ENCODE results near the gene SUPT20HL1. TPM values are rescaled to one million over a fixed set of nuclear protein-coding genes. Genes with fewer than 3 reads are reported as not detected.

Gene SUPT20HL1
- total RNA-seq, 1 donor = not detected

DNA sequence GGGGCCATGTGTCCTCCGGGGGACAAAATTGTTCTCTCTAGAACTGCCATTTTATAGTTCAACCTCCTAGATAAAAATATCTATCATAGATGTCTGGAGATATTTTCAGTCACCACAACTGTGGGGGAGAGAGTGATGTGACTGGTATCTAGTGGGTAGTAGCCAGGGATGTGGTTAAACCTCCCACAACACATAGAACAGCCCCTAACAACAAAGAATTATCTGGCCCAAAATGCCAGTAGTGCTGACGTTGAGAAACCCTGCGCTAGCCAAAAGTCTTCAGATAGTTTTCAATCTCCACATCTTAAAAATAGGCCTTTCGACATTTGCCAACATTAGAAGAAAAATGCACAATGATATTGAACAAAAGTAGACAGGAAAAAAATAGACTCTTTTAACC lies 27.6 kb upstream of the SUPT20HL1 start:
- DNase-seq (ENCODE audit: insufficient read length, low spot score, missing footprints) = no peak
- TF ChIP-seq CTCF (IDR thresholded peaks at IDR 0.05; ENCODE audit: extremely low read depth, low read depth, low read length) = no peak

GRCh38 chrX:24333371-24333770 lies 27.1 kb upstream of the SUPT20HL1 start:
- peaks cover 19% of the 10 kb centered on the region for H3K4me1 ChIP-seq (ENCODE audit: insufficient read depth, low read length)
- no peaks in the 10 kb centered on the region for H3K27me3 ChIP-seq (ENCODE audit: insufficient read depth, low read length)
- H3K4me2 ChIP-seq (ENCODE audit: insufficient read depth, low read length) = no peak overlapping the region
- H4K20me1 ChIP-seq (ENCODE audit: insufficient read depth, low read length) = no peaks in the 10 kb centered on the region
- H3K36me3 ChIP-seq (ENCODE audit: insufficient read depth, low read length) = no peaks in the 10 kb centered on the region
- H3K79me2 ChIP-seq (ENCODE audit: insufficient read depth, low read length) = no peaks in the 10 kb centered on the region
- no peak overlapping the region for H2AFZ ChIP-seq (ENCODE audit: low read length)
- peak overlapping the region; percentile 80 for H3K27ac ChIP-seq (ENCODE audit: low read depth, low read length)
- no peak for TF ChIP-seq CTCF (IDR thresholded peaks at IDR 0.05; ENCODE audit: extremely low read depth, low read depth, low read length)
- DNase-seq (ENCODE audit: insufficient read length, low spot score, missing footprints) = no peak
- no peak overlapping the region for H3K4me3 ChIP-seq (ENCODE audit: insufficient read depth, low read length)
- no peaks in the 10 kb centered on the region for H3K9me3 ChIP-seq (ENCODE audit: low read depth, low read length)

More for the DNA sequence above, 27.6 kb upstream of the SUPT20HL1 start:
- Histone ChIP-seq H3K79me2 (ENCODE audit: insufficient read depth, low read length) (no peaks in the 10 kb centered on the region), H3K27me3 (ENCODE audit: insufficient read depth, low read length) (no peaks in the 10 kb centered on the region), H3K27ac (ENCODE audit: low read depth, low read length) (peak overlapping the region; percentile 80), H4K20me1 (ENCODE audit: insufficient read depth, low read length) (no peaks in the 10 kb centered on the region), H3K9me3 (ENCODE audit: low read depth, low read length) (no peaks in the 10 kb centered on the region), H3K4me1 (ENCODE audit: insufficient read depth, low read length) (peaks cover 19% of the 10 kb centered on the region), H2AFZ (ENCODE audit: low read length) (no peak overlapping the region), H3K4me3 (ENCODE audit: insufficient read depth, low read length) (no peak overlapping the region), H3K4me2 (ENCODE audit: insufficient read depth, low read length) (no peak overlapping the region), H3K36me3 (ENCODE audit: insufficient read depth, low read length) (no peaks in the 10 kb centered on the region)

- Histone ChIP-seq H3K27me3 (ENCODE audit: insufficient read depth, low read length) (no peaks in the 10 kb centered on the region), H3K27ac (ENCODE audit: low read depth, low read length) (peak overlapping the region; percentile 80), H3K79me2 (ENCODE audit: insufficient read depth, low read length) (no peaks in the 10 kb centered on the region), H3K9me3 (ENCODE audit: low read depth, low read length) (no peaks in the 10 kb centered on the region), H3K4me3 (ENCODE audit: insufficient read depth, low read length) (no peak overlapping the region), H4K20me1 (ENCODE audit: insufficient read depth, low read length) (no peaks in the 10 kb centered on the region), H3K4me1 (ENCODE audit: insufficient read depth, low read length) (peaks cover 19% of the 10 kb centered on the region), H2AFZ (ENCODE audit: low read length) (no peak overlapping the region), H3K4me2 (ENCODE audit: insufficient read depth, low read length) (no peak overlapping the region), H3K36me3 (ENCODE audit: insufficient read depth, low read length) (no peaks in the 10 kb centered on the region)
- TF ChIP-seq CTCF (IDR thresholded peaks at IDR 0.05; ENCODE audit: extremely low read depth, low read depth, low read length) = no peak
- no peak for DNase-seq (ENCODE audit: insufficient read length, low spot score, missing footprints)
Measured at GRCh38 chrX:24334461-24334860, 26.0 kb upstream of the SUPT20HL1 start.

DNA sequence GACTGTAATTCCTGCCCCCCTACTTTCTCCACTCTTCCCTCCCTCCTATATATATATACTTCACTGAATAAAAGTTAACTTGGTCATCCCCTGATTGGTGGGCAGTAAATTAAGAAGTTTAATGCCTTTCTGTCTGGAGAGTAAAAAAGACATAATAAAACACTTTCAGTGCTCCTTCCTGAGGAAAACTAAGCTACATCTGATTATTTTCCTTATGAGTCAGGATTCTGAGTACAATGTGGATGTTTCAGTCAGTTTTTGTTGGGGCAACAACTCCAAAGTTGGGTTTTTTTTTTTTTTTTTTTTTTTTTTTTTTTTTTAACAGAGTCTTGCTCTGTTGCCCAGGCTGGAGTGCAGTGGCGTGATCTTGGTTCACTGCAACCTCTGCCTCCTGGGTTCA lies 24.6 kb upstream of the SUPT20HL1 start:
- Histone ChIP-seq H3K4me2 (ENCODE audit: insufficient read depth, low read length) (no peak overlapping the region), H3K4me1 (ENCODE audit: insufficient read depth, low read length) (peaks cover 25% of the 10 kb centered on the region), H3K4me3 (ENCODE audit: insufficient read depth, low read length) (no peak overlapping the region), H3K9me3 (ENCODE audit: low read depth, low read length) (no peaks in the 10 kb centered on the region), H3K36me3 (ENCODE audit: insufficient read depth, low read length) (no peaks in the 10 kb centered on the region), H3K27me3 (ENCODE audit: insufficient read depth, low read length) (no peaks in the 10 kb centered on the region), H4K20me1 (ENCODE audit: insufficient read depth, low read length) (no peaks in the 10 kb centered on the region), H3K27ac (ENCODE audit: low read depth, low read length) (peak overlapping the region; percentile 68), H2AFZ (ENCODE audit: low read length) (no peak overlapping the region), H3K79me2 (ENCODE audit: insufficient read depth, low read length) (no peaks in the 10 kb centered on the region)
- no peak for DNase-seq (ENCODE audit: insufficient read length, low spot score, missing footprints)
- TF ChIP-seq CTCF (IDR thresholded peaks at IDR 0.05; ENCODE audit: extremely low read depth, low read depth, low read length) = no peak
